CD4-positive, alpha-beta memory T cell (primary cell): Measurements from ENCODE around the gene TMEM185A. TPM values are rescaled to one million over a fixed set of nuclear protein-coding genes. Genes with fewer than 3 reads are reported as not detected.
"Not testable (repeated sequence)": the region's sequence is repeated elsewhere in the genome, so short reads cannot be mapped to it uniquely, and the experiment has no call there.

Experiments used
- CTCF ChIA-PET: fragments of 350-600 bp; sonication (Branson Sonifier 250); formaldehyde crosslinking; loops from one replicate; lab custom pipeline; 2021; ENCODE audit warnings: inconsistent platforms; ENCODE audit not compliant: partially characterized antibody; lab: Charles Lee
- POLR2A ChIA-PET: fragments of 350-600 bp; sonication (Branson Sonifier 250); formaldehyde crosslinking; loops from one replicate; lab custom pipeline; 2021; ENCODE audit not compliant: partially characterized antibody; lab: Charles Lee
- DNase-seq, 5 donors: peaks; one replicate each; pipeline versions ENCODE4 v3.0.0 to v3.0.0-alpha.2; 2020 to 2022; ENCODE audit warnings: mixed read lengths in 1 of 5
- H3K27ac ChIP-seq: one replicate; pipeline ENCODE4 v1.7.0; 2013; ENCODE audit warnings: low read depth, low read length
- H3K27me3 ChIP-seq: 2 replicates; pipeline ENCODE4 v1.7.0; 2013; ENCODE audit warnings: mild to moderate bottlenecking, low read length, moderate library complexity; ENCODE audit not compliant: insufficient read depth
- H3K36me3 ChIP-seq: 2 replicates; pipeline ENCODE4 v1.7.0; 2013; ENCODE audit warnings: mild to moderate bottlenecking, low read length, moderate library complexity; ENCODE audit not compliant: insufficient read depth
- H3K4me1 ChIP-seq: 2 replicates; pipeline ENCODE4 v1.7.0; 2013; ENCODE audit warnings: mild to moderate bottlenecking, low read length, moderate library complexity; ENCODE audit not compliant: insufficient read depth
- H3K4me3 ChIP-seq, 2 donors: one replicate each; pipeline ENCODE4 v1.7.0; 2013; ENCODE audit warnings: low read length in 2 of 2, mild to moderate bottlenecking in 1 of 2
- H3K9me3 ChIP-seq, 2 donors: one replicate each; pipeline ENCODE4 v1.7.0; 2013; ENCODE audit warnings: low read length in 2 of 2, control low read depth in 1 of 2; ENCODE audit not compliant: control insufficient read depth in 1 of 2
- H3K27ac Mint-ChIP-seq, 7 donors: one replicate each; pipeline ENCODE4 v1.8.0; 2020 to 2021; ENCODE audit warnings: mixed read lengths in 7 of 7, mild to moderate bottlenecking in 6 of 7, inconsistent platforms in 3 of 7, moderate library complexity in 3 of 7
- H3K27me3 Mint-ChIP-seq, 2 donors: one replicate each; pipeline ENCODE4 v1.8.0; 2020 to 2021; ENCODE audit warnings: mixed read lengths in 2 of 2
- H3K36me3 Mint-ChIP-seq, 2 donors: one replicate each; pipeline ENCODE4 v1.8.0; 2020 to 2021; ENCODE audit warnings: mixed read lengths in 2 of 2, inconsistent platforms in 1 of 2, mild to moderate bottlenecking in 1 of 2
- H3K4me1 Mint-ChIP-seq, 4 donors: one replicate each; pipeline ENCODE4 v1.8.0; 2020 to 2021; ENCODE audit warnings: mixed read lengths in 4 of 4, mild to moderate bottlenecking in 1 of 4
- H3K4me3 Mint-ChIP-seq, 8 donors: one replicate each; pipeline ENCODE4 v1.8.0; 2020 to 2021; ENCODE audit warnings: mixed read lengths in 8 of 8, mild to moderate bottlenecking in 7 of 8, moderate library complexity in 6 of 8, inconsistent platforms in 3 of 8
- H3K9me3 Mint-ChIP-seq, 8 donors: one replicate each; pipeline ENCODE4 v1.8.0; 2020 to 2021; ENCODE audit warnings: mixed read lengths in 8 of 8, mild to moderate bottlenecking in 5 of 8, inconsistent platforms in 3 of 8, moderate library complexity in 1 of 8
- intact Hi-C: fragments of 100-400 bp; cut with micrococcal nuclease; formaldehyde crosslinking; loops from one replicate; pipeline ENCODE4 v1.15.1; 2023
- polyA plus RNA-seq, 2 donors: library from polyadenylated mRNA; unstranded; fragments of 300-500 nt; fragmentation: Illumina TruSeq; gene quantifications; one replicate each; pipeline ENCODE4 v1.2.3, GENCODE V29; 2021
- total RNA-seq, 2 experiments: library from RNA; stranded (reverse); gene quantifications; one replicate each; pipeline ENCODE4 v1.2.3, GENCODE V29; 2021

Gene TMEM185A
- total and polyA plus RNA-seq, 4 experiments from 2014 or later, result 13.9 to 27.6 (median 21.8) TPM

DNA sequence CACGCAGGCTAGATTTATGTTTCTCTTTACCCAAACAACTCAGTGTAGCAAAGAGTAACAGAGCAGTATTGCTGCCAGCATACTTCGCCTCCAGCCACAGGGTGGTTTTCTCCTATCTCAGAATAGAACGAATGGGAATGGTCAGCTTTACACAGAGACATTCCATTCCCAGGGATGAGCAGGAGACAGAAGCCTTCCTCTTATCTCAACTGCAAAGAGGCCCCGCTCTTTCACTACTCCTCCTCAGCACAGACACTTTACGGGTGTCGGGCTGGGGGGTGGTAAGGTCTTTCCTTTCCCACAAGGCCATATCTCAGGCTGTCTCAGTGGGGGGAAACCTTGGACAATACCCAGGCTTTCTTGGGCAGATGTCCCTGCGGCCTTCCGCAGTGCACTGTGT lies 4.8 kb downstream of the TMEM185A start:
- H3K4me3 Mint-ChIP-seq, intact Hi-C loops, H3K27ac Mint-ChIP-seq, H3K4me3 ChIP-seq, H3K27me3 Mint-ChIP-seq, H3K36me3 ChIP-seq, H3K36me3 Mint-ChIP-seq, H3K9me3 ChIP-seq, H3K27me3 ChIP-seq, H3K27ac ChIP-seq, POLR2A ChIA-PET, DNase-seq, CTCF ChIA-PET, H3K9me3 Mint-ChIP-seq: not testable (repeated sequence)
- peaks cover 27 to 66% (median 53%) of the 10 kb centered on the region in 4 donors for H3K4me1 Mint-ChIP-seq
- H3K4me1 ChIP-seq, result peaks cover 32% of the 10 kb centered on the region

- POLR2A ChIA-PET, H3K9me3 ChIP-seq, H3K27ac ChIP-seq, H3K4me1 ChIP-seq, CTCF ChIA-PET, H3K27me3 Mint-ChIP-seq, intact Hi-C loops, H3K4me3 Mint-ChIP-seq, H3K9me3 Mint-ChIP-seq, H3K27me3 ChIP-seq, H3K4me3 ChIP-seq, H3K36me3 Mint-ChIP-seq, H3K27ac Mint-ChIP-seq, DNase-seq, H3K36me3 ChIP-seq: not testable (repeated sequence)
- H3K4me1 Mint-ChIP-seq, result peaks cover 5 to 23% (median 16%) of the 10 kb centered on the region in 4 donors
These were observed 11.9 kb downstream of the TMEM185A start for GRCh38 chrX:149619662-149620061.

DNA sequence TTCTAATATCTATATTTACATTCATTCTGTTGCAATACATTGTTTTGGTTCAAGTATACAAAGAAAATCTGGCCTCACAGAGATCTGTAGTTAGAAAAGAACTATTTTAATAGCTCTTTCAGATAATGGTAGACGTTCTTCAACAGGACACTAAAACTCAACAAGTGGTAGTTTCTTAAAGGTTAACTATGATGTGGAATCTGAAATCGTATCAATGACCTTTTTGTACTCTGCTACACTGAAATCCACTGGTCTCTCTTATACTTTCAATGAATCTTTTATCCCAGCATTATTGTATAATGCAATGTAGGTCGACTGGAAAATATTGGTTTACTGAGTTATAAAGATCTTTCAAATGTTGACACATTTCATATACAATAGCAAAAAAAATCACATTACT lies 12.7 kb downstream of the TMEM185A start:
- peaks cover 5 to 23% (median 16%) of the 10 kb centered on the region in 4 donors for H3K4me1 Mint-ChIP-seq
- Histone ChIP-seq H3K4me1 (peaks cover 3% of the 10 kb centered on the region), H3K27me3 (no peaks in the 10 kb centered on the region), H3K36me3 (no peaks in the 10 kb centered on the region), H3K27ac (no peak overlapping the region), H3K4me3 (no peak overlapping the region), H3K9me3 (no peaks in the 10 kb centered on the region)
- H3K36me3 Mint-ChIP-seq, result no peaks in the 10 kb centered on the region
- intact Hi-C loops, result no loop called here
- H3K27ac Mint-ChIP-seq, result no peak overlapping the region
- no peak overlapping the region for H3K4me3 Mint-ChIP-seq
- H3K9me3 Mint-ChIP-seq, result peaks cover 0 to 2% (median 0%) of the 10 kb centered on the region in 8 donors
- ChIA-PET CTCF (no interaction called here), POLR2A (no interaction called here)
- no peak for DNase-seq
- no peaks in the 10 kb centered on the region for H3K27me3 Mint-ChIP-seq

DNA sequence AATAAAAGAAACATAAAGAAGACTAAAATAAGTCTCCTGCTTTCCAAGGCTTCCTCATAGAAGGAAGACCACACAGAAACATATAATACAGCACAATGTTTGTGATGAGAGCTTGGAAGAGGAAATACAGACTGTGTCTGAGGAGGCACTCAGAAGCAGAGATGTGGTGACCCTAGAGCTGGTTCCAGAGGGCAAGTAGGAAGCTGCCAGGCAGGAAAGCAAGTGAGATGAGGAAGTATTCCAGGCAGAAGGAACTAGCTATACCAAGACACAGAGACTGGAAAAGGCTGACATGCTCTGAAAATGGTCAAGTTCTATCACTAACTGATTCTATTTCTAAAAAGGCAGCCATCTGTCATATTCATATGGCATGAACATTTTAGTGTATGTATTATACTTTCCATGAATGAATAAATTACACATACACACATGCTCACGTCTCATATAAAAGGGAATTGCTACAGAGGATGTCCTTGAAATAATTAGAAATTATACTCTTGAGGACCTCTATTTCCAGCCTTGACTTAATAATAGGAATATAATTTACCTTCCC lies 19.9 kb downstream of the TMEM185A start:
- intact Hi-C loops, result no loop called here
- H3K27me3 Mint-ChIP-seq, result no peaks in the 10 kb centered on the region
- peaks cover 3% of the 10 kb centered on the region for H3K4me1 ChIP-seq
- H3K36me3 ChIP-seq, result no peaks in the 10 kb centered on the region
- no peak for DNase-seq
- no peak overlapping the region for H3K4me3 ChIP-seq
- no peaks in the 10 kb centered on the region for H3K27me3 ChIP-seq
- POLR2A ChIA-PET, result no interaction called here
- no peaks in the 10 kb centered on the region for H3K9me3 Mint-ChIP-seq
- H3K9me3 ChIP-seq, result no peaks in the 10 kb centered on the region
- H3K4me1 Mint-ChIP-seq, result peaks cover 3 to 21% (median 12%) of the 10 kb centered on the region in 4 donors
- CTCF ChIA-PET, result no interaction called here
- H3K27ac Mint-ChIP-seq, result no peak overlapping the region
- no peak overlapping the region for H3K4me3 Mint-ChIP-seq
- H3K27ac ChIP-seq, result no peak overlapping the region
- H3K36me3 Mint-ChIP-seq, result peaks cover under 1 to 6% of the 10 kb centered on the region in 2 donors

DNA sequence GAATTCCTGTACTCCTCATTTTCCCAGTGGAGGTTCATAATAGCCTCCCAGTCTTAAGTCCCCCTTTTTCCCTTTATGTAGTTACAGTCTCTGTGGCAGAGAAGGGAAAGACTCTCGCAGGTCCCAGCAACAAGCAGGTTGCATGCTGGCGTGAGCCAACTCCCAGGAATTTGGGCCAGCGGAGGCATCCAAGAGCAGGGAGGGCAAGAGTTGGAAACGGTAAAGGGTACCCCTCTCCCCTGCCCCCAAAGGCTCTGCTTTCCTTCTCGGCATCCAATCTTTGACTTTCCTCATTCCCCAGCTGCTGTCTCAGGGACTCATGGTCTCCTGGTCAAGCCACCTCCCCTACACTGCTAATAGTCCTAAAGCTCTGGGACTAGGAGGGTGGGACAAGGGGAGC lies 21.1 kb downstream of the TMEM185A start:
- no peak overlapping the region for H3K4me3 Mint-ChIP-seq

DNA sequence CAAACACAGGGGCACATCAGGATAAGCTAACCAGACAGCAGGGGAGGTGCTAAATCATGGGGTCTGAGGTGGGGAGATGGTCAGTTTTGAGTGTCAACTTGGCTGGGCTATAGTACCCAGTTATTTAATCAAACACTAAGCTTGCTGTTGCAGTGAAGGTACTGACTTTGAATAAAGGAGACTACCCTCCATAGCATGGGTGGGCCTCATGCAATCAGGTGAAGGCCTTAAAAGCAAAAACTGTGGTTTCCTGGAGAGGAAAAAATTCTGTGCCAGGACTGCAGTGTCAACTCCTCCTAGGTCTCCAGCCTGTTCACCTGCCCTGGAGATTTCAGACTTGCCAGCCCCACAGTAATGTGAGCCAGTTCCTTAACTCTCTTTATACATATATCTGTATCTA lies 23.9 kb downstream of the TMEM185A start:
- CTCF ChIA-PET, result no interaction called here
- Histone ChIP-seq H3K36me3 (no peaks in the 10 kb centered on the region), H3K27ac (no peak overlapping the region), H3K9me3 (no peaks in the 10 kb centered on the region), H3K27me3 (no peaks in the 10 kb centered on the region), H3K4me3 (no peak overlapping the region), H3K4me1 (no peaks in the 10 kb centered on the region)
- POLR2A ChIA-PET, result no interaction called here
- no peak for DNase-seq
- Mint-ChIP-seq H3K27ac (no peak overlapping the region), H3K9me3 (no peaks in the 10 kb centered on the region), H3K4me1 (peaks cover 0 to 3% (median 0%) of the 10 kb centered on the region in 4 donors), H3K4me3 (no peak overlapping the region), H3K36me3 (peaks cover 4 to 23% of the 10 kb centered on the region in 2 donors), H3K27me3 (no peaks in the 10 kb centered on the region)
- intact Hi-C loops, result no loop called here

More for the DNA sequence above, 21.1 kb downstream of the TMEM185A start:
- H3K4me1 ChIP-seq, result peaks cover 3% of the 10 kb centered on the region
- no peak overlapping the region for H3K4me3 ChIP-seq
- no peaks in the 10 kb centered on the region for H3K9me3 Mint-ChIP-seq
- no peaks in the 10 kb centered on the region for H3K9me3 ChIP-seq
- ChIA-PET CTCF (no interaction called here), POLR2A (no interaction called here)
- H3K27ac Mint-ChIP-seq, result peak overlapping the region in 1 of 7 donors; percentile 20
- no peaks in the 10 kb centered on the region for H3K27me3 Mint-ChIP-seq
- no peaks in the 10 kb centered on the region for H3K36me3 ChIP-seq
- intact Hi-C loops, result no loop called here
- no peak overlapping the region for H3K27ac ChIP-seq
- DNase-seq, result no peak
- H3K36me3 Mint-ChIP-seq, result peaks cover 4 to 11% of the 10 kb centered on the region in 2 donors
- no peaks in the 10 kb centered on the region for H3K27me3 ChIP-seq
- H3K4me1 Mint-ChIP-seq, result peaks cover 2 to 15% (median 8%) of the 10 kb centered on the region in 4 donors

GRCh38 chrX:149605248-149605885 lies 26.2 kb downstream of the TMEM185A start:
- H3K27me3 Mint-ChIP-seq, H3K9me3 ChIP-seq, H3K36me3 ChIP-seq, H3K4me1 Mint-ChIP-seq, H3K27ac ChIP-seq, CTCF ChIA-PET, H3K4me1 ChIP-seq, H3K27ac Mint-ChIP-seq, H3K4me3 Mint-ChIP-seq, POLR2A ChIA-PET, H3K4me3 ChIP-seq, DNase-seq, intact Hi-C loops, H3K27me3 ChIP-seq, H3K9me3 Mint-ChIP-seq: not testable (repeated sequence)
- peaks cover 4 to 30% of the 10 kb centered on the region in 2 donors for H3K36me3 Mint-ChIP-seq
